ENCODE measurements around the gene NOD2. TPM values are rescaled to one million over a fixed set of nuclear protein-coding genes. Genes with fewer than 3 reads are reported as not detected.

The NOD2 gene
- polyA plus RNA-seq (2011; rRNA removed), result not detected in 2 replicates
- not detected in 2 replicates for polyA minus RNA-seq (2011; rRNA and poly(A)+ RNA removed)

GRCh38 chr16:50692999-50693781 is at the start of gene NOD2:
Gene NOD2 (plus strand): TSS chr16:50693606. CDS start chr16:50699496, 5,890 bp downstream.
- DNase-seq (ENCODE audit: low read depth, low spot score), result no peak
- no peak within 1 kb of the TSS for H3K27ac ChIP-seq (ENCODE audit: low read depth, low read length)
- peaks cover 13% of the 10 kb centered on the region for H3K27me3 ChIP-seq (ENCODE audit: control insufficient read depth, insufficient read depth, low read length)
- CTCF ChIA-PET, result no interaction called here
- H3K4me3 ChIP-seq (ENCODE audit: low read depth, low read length), result peak within 1 kb of the TSS; percentile 22; the same call in 1 of the 2 replicates
- H3K9me3 ChIP-seq (ENCODE audit: control insufficient read depth, insufficient read depth, low read length), result no peaks in the 10 kb centered on the region
- no peak for TF ChIP-seq CTCF (IDR thresholded peaks at IDR 0.05; ENCODE audit: low read depth, low read length)
- POLR2A ChIA-PET, result no interaction called here

- Histone ChIP-seq H3K4me3 (ENCODE audit: low read depth, low read length) (no peak overlapping the region), H3K27ac (ENCODE audit: low read depth, low read length) (no peak overlapping the region), H3K27me3 (ENCODE audit: control insufficient read depth, insufficient read depth, low read length) (peaks cover 6% of the 10 kb centered on the region), H3K9me3 (ENCODE audit: control insufficient read depth, insufficient read depth, low read length) (no peaks in the 10 kb centered on the region)
- CTCF ChIA-PET, result interaction anchor here (1.0 kb wide), 3 partner anchors 20 to 162 kb away, joined by 3 to 5 read pairs (median 3); no protein-coding TSS in a partner anchor
- no peak for TF ChIP-seq CTCF (IDR thresholded peaks at IDR 0.05; ENCODE audit: low read depth, low read length)
- POLR2A ChIA-PET, result no interaction called here
- no peak for DNase-seq (ENCODE audit: low read depth, low spot score)
Observed at GRCh38 chr16:50644245-50644644, 49.2 kb upstream of the NOD2 start.

GRCh38 chr16:50644729-50645128 is 48.7 kb upstream of the NOD2 start:
- Histone ChIP-seq H3K9me3 (ENCODE audit: control insufficient read depth, insufficient read depth, low read length) (no peaks in the 10 kb centered on the region), H3K27ac (ENCODE audit: low read depth, low read length) (no peak overlapping the region), H3K4me3 (ENCODE audit: low read depth, low read length) (no peak overlapping the region), H3K27me3 (ENCODE audit: control insufficient read depth, insufficient read depth, low read length) (peaks cover 8% of the 10 kb centered on the region)
- POLR2A ChIA-PET, result no interaction called here
- CTCF ChIA-PET, result interaction anchor here (0.7 to 1.0 kb wide), 3 partner anchors 19 to 162 kb away, joined by 3 read pairs; no protein-coding TSS in a partner anchor
- DNase-seq (ENCODE audit: low read depth, low spot score), result no peak
- TF ChIP-seq CTCF (IDR thresholded peaks at IDR 0.05; ENCODE audit: low read depth, low read length), result peak; percentile 11; the same call in 1 of the 2 replicates

GRCh38 chr16:50645563-50646220 is 47.7 kb upstream of the NOD2 start:
- Histone ChIP-seq H3K4me3 (ENCODE audit: low read depth, low read length) (no peak overlapping the region), H3K27ac (ENCODE audit: low read depth, low read length) (no peak overlapping the region), H3K9me3 (ENCODE audit: control insufficient read depth, insufficient read depth, low read length) (no peaks in the 10 kb centered on the region), H3K27me3 (ENCODE audit: control insufficient read depth, insufficient read depth, low read length) (peaks cover 8% of the 10 kb centered on the region)
- CTCF ChIA-PET, result interaction anchor here (1.2 to 1.4 kb wide), 2 partner anchors 20 to 161 kb away, joined by 5 read pairs; no protein-coding TSS in a partner anchor
- POLR2A ChIA-PET, result no interaction called here
- DNase-seq (ENCODE audit: low read depth, low spot score), result no peak
- TF ChIP-seq CTCF (IDR thresholded peaks at IDR 0.05; ENCODE audit: low read depth, low read length), result no peak
